ENCODE data around the gene SMARCD3.

DNA sequence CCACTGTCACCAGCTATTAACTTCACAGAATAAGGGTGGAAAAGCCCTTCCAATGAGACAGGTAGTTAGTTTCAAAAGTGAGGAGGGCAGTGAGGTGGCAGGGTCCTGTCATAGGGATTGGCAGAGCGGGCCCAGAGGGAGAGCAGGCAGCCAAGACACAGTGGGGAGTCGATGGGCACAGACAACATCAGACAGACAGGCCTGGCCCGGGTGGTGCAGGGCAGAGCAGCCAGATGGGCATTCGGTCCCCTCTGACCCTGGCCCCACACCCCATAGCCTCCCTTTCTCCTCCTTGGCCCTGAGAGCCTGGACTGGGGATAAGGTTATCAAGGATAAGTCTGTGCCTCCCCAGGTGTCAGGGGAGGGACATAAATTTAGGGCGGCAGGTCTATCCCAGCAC is 31.4 kb upstream of the SMARCD3 start:
- TF ChIP-seq POLR2AphosphoS5 (IDR thresholded peaks at IDR 0.05) (no peak), POLR2A (IDR thresholded peaks at IDR 0.05) (no peak), EP300 (IDR thresholded peaks at IDR 0.05) (no peak)
- TF ChIP-seq, protein P1, sequence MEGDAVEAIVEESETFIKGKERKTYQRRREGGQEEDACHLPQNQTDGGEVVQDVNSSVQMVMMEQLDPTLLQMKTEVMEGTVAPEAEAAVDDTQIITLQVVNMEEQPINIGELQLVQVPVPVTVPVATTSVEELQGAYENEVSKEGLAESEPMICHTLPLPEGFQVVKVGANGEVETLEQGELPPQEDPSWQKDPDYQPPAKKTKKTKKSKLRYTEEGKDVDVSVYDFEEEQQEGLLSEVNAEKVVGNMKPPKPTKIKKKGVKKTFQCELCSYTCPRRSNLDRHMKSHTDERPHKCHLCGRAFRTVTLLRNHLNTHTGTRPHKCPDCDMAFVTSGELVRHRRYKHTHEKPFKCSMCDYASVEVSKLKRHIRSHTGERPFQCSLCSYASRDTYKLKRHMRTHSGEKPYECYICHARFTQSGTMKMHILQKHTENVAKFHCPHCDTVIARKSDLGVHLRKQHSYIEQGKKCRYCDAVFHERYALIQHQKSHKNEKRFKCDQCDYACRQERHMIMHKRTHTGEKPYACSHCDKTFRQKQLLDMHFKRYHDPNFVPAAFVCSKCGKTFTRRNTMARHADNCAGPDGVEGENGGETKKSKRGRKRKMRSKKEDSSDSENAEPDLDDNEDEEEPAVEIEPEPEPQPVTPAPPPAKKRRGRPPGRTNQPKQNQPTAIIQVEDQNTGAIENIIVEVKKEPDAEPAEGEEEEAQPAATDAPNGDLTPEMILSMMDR (IDR thresholded peaks at IDR 0.05) = no peak
